ENCODE measurements around the gene TM4SF18.

- TF ChIP-seq CTCF (IDR thresholded peaks at IDR 0.05) (no peak), EZH2phosphoT487 (IDR thresholded peaks at IDR 0.05; ENCODE audit: borderline replicate concordance, low read depth) (no peak), PBX3 (IDR thresholded peaks at IDR 0.05) (no peak), NRF1 (IDR thresholded peaks at IDR 0.05; ENCODE audit: low read depth, low read length) (no peak), EP300 (IDR thresholded peaks at IDR 0.05; ENCODE audit: borderline replicate concordance in 1 of 2, low read depth in 1 of 2, low read length in 1 of 2) (no peak), ZBTB33 (IDR thresholded peaks at IDR 0.05; ENCODE audit: borderline replicate concordance, low read depth) (no peak), ELF1 (IDR thresholded peaks at IDR 0.05) (no peak), TAF1 (IDR thresholded peaks at IDR 0.05; ENCODE audit: borderline replicate concordance, low read depth, low read length) (no peak), GABPA (IDR thresholded peaks at IDR 0.05; ENCODE audit: low read depth) (no peak), REST (IDR thresholded peaks at IDR 0.05; ENCODE audit: low read depth, low read length) (no peak), CHD2 (IDR thresholded peaks at IDR 0.05; ENCODE audit: low read length, partially characterized antibody) (no peak)
These were observed 45.3 kb upstream of the TM4SF18 start for GRCh38 chr3:149378478-149379309.
